ENCODE data around the gene INPP5E. TPM values are rescaled to one million over a fixed set of nuclear protein-coding genes. Genes with fewer than 3 reads are reported as not detected.

Gene INPP5E
- polyA plus RNA-seq, 2 of the 4 experiments (the other 2 are of a cell fraction): 5.2 to 11.2 TPM

GRCh38 chr9:136457326-136457725 is 17.7 kb upstream of the INPP5E start:
- TF ChIP-seq MAFK (IDR thresholded peaks at IDR 0.05; ENCODE audit: partially characterized antibody): no peak
- no peak for TF ChIP-seq ZC3H11A (IDR thresholded peaks at IDR 0.05)
- no peak for TF ChIP-seq POLR2AphosphoS2 (conservative IDR thresholded peaks at IDR 0.05; ENCODE audit: low read length)
- TF ChIP-seq SMC3 (IDR thresholded peaks at IDR 0.05): no peak
- TF ChIP-seq RNF2 (IDR thresholded peaks at IDR 0.05; ENCODE audit: borderline replicate concordance, low read depth): no peak
- no peak for TF ChIP-seq HOXB5 (CRISPR knock-in tag; IDR thresholded peaks at IDR 0.05)
- TF ChIP-seq NPAS2 (CRISPR knock-in tag; IDR thresholded peaks at IDR 0.05; ENCODE audit: borderline replicate concordance): no peak
- TF ChIP-seq ATOH8 (CRISPR knock-in tag; IDR thresholded peaks at IDR 0.05; ENCODE audit: low read depth): no peak
- TF ChIP-seq, protein P1, sequence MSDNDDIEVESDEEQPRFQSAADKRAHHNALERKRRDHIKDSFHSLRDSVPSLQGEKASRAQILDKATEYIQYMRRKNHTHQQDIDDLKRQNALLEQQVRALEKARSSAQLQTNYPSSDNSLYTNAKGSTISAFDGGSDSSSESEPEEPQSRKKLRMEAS (IDR thresholded peaks at IDR 0.05): no peak
- no peak for TF ChIP-seq FOSL2 (IDR thresholded peaks at IDR 0.05)
- no peak for TF ChIP-seq FOSL2 (CRISPR knock-in tag; IDR thresholded peaks at IDR 0.05)
- no peak for TF ChIP-seq CEBPB (IDR thresholded peaks at IDR 0.05)
- TF ChIP-seq, protein P2, sequence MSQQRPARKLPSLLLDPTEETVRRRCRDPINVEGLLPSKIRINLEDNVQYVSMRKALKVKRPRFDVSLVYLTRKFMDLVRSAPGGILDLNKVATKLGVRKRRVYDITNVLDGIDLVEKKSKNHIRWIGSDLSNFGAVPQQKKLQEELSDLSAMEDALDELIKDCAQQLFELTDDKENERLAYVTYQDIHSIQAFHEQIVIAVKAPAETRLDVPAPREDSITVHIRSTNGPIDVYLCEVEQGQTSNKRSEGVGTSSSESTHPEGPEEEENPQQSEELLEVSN (IDR thresholded peaks at IDR 0.05; ENCODE audit: borderline replicate concordance, low read depth): no peak
- TF ChIP-seq GATA3 (IDR thresholded peaks at IDR 0.05; ENCODE audit: borderline replicate concordance): no peak
- no peak for TF ChIP-seq BHLHE40 (IDR thresholded peaks at IDR 0.05; ENCODE audit: low read depth, low read length)
- no peak for TF ChIP-seq TFCP2L1 (CRISPR knock-in tag; IDR thresholded peaks at IDR 0.05)
- TF ChIP-seq MYC (IDR thresholded peaks at IDR 0.05; ENCODE audit: borderline replicate concordance, low read length): no peak
- no peak for TF ChIP-seq EHMT2 (IDR thresholded peaks at IDR 0.05; ENCODE audit: low read depth)
- TF ChIP-seq RAD21 (conservative IDR thresholded peaks at IDR 0.05 in 1 of 2, IDR thresholded peaks at IDR 0.05 in 1 of 2): no peak
- FAIRE-seq (no peak), DNase-seq (ENCODE audit: low read depth in 1 of 2, low spot score in 1 of 2) (no peak), ATAC-seq (no peak)
- H3K4me1 ChIP-seq: no peaks in the 10 kb centered on the region
- no peaks in the 10 kb centered on the region for H3K9me3 ChIP-seq
- no peak overlapping the region for H3K4me3 ChIP-seq
- WGBS (ENCODE audit: missing lambda C conversion rate): 96% methylated on average over 24 of the region's 24 CpGs
- POLR2A ChIA-PET: no interaction called here
- no peak overlapping the region for H3K4me2 ChIP-seq
- no peak overlapping the region for H3K27ac ChIP-seq
- CTCF ChIA-PET: interaction anchor here (1.2 to 2.6 kb wide), 3 partner anchors 12 to 57 kb away, joined by 3 to 7 read pairs (median 6); no protein-coding TSS in a partner anchor

DNA sequence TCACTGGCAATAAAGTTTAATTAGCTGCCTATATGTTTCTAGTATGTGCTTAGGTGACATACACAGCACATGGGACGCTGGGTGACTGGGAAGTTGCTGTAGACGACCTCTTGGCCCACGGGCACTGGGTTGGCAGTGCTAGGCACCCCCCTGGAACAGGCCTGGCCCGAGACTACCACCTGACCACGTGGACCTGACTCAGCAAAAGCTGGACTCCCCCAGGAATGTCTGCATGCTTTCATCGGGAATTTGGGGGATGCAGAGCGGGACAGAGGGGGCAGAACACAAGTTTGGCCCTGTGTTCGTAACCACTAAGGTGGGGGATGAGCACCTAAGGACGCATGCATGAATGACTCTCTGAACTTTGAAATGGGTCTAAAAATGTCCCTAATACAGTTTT is 16.6 kb upstream of the INPP5E start:
- no peak overlapping the region for H3K4me3 ChIP-seq
- no peaks in the 10 kb centered on the region for H3K9me3 ChIP-seq
- ATAC-seq: no peak
- TF ChIP-seq ELK1 (IDR thresholded peaks at IDR 0.05; ENCODE audit: low read depth, low read length): no peak
- TF ChIP-seq MAFK (IDR thresholded peaks at IDR 0.05; ENCODE audit: partially characterized antibody): peak; percentile 83
- H3K27ac ChIP-seq: 0 out of 6 replicates have a peak overlapping the region, but pooled peaks of 1 of the 2 experiments have one; percentile 20
- POLR2A ChIA-PET: no interaction called here
- H3K4me1 ChIP-seq: no peaks in the 10 kb centered on the region
- no peak for FAIRE-seq
- CTCF ChIA-PET: interaction anchor here (1.2 to 2.0 kb wide), 4 partner anchors 11 to 173 kb away, joined by 3 to 7 read pairs (median 4); no protein-coding TSS in a partner anchor
- no peak for DNase-seq (ENCODE audit: low read depth in 1 of 2, low spot score in 1 of 2)
- no peak overlapping the region for H3K4me2 ChIP-seq
- WGBS (ENCODE audit: missing lambda C conversion rate): 78% methylated on average over 9 of the region's 9 CpGs
